RWPE1 (cell line): ENCODE results near the gene XXYLT1.
"Not testable (repeated sequence)": the region's sequence is repeated elsewhere in the genome, so short reads cannot be mapped to it uniquely, and the experiment has no call there.

Source experiments
- CTCF ChIA-PET: fragments of 350-600 bp; sonication (Branson Sonifier 250); formaldehyde crosslinking; extraction: SDS; loops from one replicate; lab custom pipeline; 2021; lab: Yijun Ruan, JAX
- POLR2A ChIA-PET: fragments of 400-600 bp; formaldehyde crosslinking; extraction: SDS; loops from one replicate; lab custom pipeline; 2020; ENCODE audit warnings: antibody characterized with exemption; ENCODE audit not compliant: low non-redundant PET; lab: Yijun Ruan, JAX
- DNase-seq: peaks from one replicate; pipeline ENCODE4 v3.0.0; 2012; ENCODE audit warnings: low spot score
- H3K27ac ChIP-seq: fragments of 450-650 bp; 2 replicates; pipeline ENCODE4 v1.5.1; 2017
- CTCF ChIP-seq: fragments of 450-650 bp; conservative IDR thresholded peaks from 2 replicates; pipeline ENCODE4 v1.5.1; 2017; ENCODE audit warnings: low read depth, mild to moderate bottlenecking

XXYLT1 gene

GRCh38 chr3:195094191-195094921 is 176.6 kb downstream of the XXYLT1 start:
- ChIA-PET CTCF (no interaction called here), POLR2A (no interaction called here)
- no peak for TF ChIP-seq CTCF
- no peak for DNase-seq
- 0 out of 2 replicates have a peak overlapping the region, but pooled peaks have one; percentile 7 for H3K27ac ChIP-seq

- no peak for TF ChIP-seq CTCF
Measured at GRCh38 chr3:195093731-195094130, 177.2 kb downstream of the XXYLT1 start.

DNA sequence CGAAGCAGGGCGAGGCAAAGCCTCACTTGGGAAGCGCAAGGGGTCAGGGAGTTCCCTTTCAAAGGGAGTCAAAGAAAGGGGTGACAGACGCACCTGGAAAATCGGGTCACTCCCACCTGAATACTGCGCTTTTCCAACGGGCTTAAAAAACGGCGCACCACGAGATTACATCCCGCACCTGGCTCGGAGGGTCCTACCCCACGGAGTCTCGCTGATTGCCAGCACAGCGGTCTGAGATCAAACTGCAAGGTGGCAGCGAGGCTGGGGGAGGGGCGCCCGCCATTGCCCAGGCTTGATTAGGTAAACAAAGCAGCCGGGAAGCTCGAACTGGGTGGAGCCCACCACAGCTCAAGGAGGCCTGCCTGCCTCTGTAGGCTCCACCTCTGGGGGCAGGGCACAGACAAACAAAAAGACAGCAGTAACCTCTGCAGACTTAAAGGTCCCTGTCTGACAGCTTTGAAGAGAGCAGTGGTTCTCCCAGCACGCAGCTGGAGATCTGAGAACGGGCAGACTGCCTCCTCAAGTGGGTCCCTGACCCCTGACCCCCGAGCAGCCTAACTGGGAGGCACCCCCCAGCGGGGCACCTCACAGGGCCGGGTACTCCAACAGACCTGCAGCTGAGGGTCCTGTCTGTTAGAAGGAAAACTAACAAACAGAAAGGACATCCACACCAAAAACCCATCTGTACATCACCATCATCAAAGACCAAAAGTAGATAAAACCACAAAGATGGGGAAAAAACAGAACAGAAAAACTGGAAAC is 182.9 kb downstream of the XXYLT1 start:
- POLR2A ChIA-PET, DNase-seq, H3K27ac ChIP-seq: not testable (repeated sequence)
- CTCF ChIA-PET, result interaction anchor here (0.6 kb wide), 1 partner anchor 638 kb away, joined by 6 read pairs; no protein-coding TSS in a partner anchor

More at GRCh38 chr3:195093731-195094130, 177.2 kb downstream of the XXYLT1 start:
- no peak for DNase-seq
- 0 out of 2 replicates have a peak overlapping the region, but pooled peaks have one; percentile 7 for H3K27ac ChIP-seq
- CTCF ChIA-PET, result no interaction called here
- POLR2A ChIA-PET, result no interaction called here

- H3K27ac ChIP-seq, result peak overlapping the region; percentile 5; the same call in 1 of the 2 replicates
- POLR2A ChIA-PET, result no interaction called here
- DNase-seq, result no peak
- CTCF ChIA-PET, result interaction anchor here (0.6 to 1.4 kb wide), 3 partner anchors 12 to 638 kb away, joined by 3 to 6 read pairs (median 4); no protein-coding TSS in a partner anchor
- no peak for TF ChIP-seq CTCF
Measured at GRCh38 chr3:195087328-195087727, 183.6 kb downstream of the XXYLT1 start.

GRCh38 chr3:195086885-195087284 is 184.1 kb downstream of the XXYLT1 start:
- TF ChIP-seq CTCF, result no peak
- H3K27ac ChIP-seq, result peak overlapping the region; percentile 5; the same call in 1 of the 2 replicates
- ChIA-PET POLR2A (no interaction called here), CTCF (interaction anchor here (0.6 to 1.4 kb wide), 3 partner anchors 13 to 404 kb away, joined by 3 to 4 read pairs (median 4); no protein-coding TSS in a partner anchor)
- no peak for DNase-seq

- DNase-seq, result no peak
- CTCF ChIA-PET, result interaction anchor here (0.6 to 1.4 kb wide), 3 partner anchors 13 to 404 kb away, joined by 3 to 4 read pairs (median 4); no protein-coding TSS in a partner anchor
- TF ChIP-seq CTCF, result no peak
- H3K27ac ChIP-seq, result no peak overlapping the region
- POLR2A ChIA-PET, result no interaction called here
Measured at GRCh38 chr3:195086341-195086740, 184.6 kb downstream of the XXYLT1 start.
